GM21786 (cell line): ENCODE results near the gene TUBA4A.

Experiments
- ATAC-seq: cut with Tn5 transposase; IDR thresholded peaks from one replicate; pipeline ENCODE4 v1.9.1; 2021; ENCODE audit not compliant: unreplicated experiment

The TUBA4A gene

DNA sequence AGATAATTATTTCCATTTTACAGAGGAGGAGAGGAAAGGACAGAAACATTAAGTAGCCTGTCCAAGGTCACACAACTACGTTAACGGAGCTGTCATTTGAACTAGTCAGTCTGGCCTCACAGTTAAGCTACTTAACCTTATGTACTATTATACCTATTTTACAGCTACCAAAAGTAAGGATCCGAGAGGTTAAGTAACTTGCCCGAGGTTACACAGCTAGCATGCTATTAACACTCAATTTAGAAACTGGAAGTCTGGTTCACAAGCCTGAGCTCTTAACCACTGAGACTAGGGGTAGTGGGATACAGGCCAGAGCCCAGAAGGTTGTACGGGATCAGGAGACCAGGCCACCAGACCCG is 8.9 kb downstream of the TUBA4A start:
- ATAC-seq, result no peak

DNA sequence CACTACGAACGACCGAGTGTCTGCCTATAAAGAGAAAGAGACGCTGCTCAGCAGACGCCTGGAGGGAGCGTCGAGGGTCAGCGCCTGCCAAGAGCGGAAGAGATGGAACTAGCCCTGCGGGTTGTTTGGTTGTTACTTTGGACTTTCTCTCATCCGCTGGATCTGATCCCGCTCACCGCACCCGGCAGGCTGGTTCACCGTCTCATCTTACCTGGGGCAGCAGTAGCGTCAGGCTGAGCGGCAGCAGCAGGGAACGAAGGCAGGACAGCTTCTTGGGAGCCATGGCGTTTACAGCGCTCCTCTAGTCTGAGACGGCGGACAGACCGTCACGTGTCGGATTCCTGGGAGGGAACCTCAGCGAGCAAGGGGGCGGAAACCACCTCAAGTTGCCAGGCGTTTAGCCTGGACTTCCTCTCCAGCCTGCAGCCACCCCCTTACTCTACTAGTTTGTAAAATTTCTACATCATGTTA is 10.4 kb downstream of the TUBA4A start:
- no peak for ATAC-seq

DNA sequence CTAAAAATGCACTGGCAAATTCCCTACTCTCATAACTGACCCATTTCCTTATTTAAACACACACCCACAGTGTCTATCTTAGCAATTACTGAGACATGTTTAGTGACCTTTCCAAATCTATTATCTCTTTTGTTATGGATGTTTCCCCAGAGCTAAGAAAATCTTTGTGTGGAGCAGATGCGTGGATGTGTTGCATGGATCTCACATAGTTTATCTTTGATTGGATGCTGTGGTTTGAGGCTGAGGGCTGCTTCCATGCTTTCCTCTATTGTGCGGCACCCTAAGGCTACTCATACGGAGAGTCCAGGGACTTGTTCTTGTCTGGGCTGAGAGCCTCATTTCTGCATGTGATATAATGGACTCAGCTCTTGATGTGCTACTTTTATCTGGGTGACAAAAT is 19.4 kb downstream of the TUBA4A start:
- no peak for ATAC-seq

DNA sequence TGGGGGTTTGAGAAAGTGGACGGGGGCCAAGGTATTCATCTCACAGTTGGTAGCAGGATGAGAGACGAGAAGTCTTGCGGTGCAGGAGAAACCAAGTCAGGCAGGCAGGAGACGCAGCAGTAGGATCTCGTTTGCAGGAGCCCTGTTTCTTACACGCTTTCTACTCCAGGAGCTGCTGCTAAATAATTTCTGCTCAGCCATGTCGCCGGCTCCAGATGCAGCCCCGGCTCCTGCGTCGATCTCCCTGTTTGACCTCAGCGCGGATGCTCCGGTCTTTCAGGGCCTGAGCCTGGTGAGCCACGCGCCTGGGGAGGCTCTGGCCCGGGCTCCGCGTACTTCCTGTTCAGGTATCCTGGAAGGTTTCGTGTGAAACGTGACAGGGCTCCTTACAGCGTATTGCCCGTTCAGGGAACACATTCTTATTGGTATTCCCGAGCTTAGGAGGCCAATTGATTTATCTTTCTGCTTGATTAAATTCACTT is 23.6 kb downstream of the TUBA4A start:
- no peak for ATAC-seq

DNA sequence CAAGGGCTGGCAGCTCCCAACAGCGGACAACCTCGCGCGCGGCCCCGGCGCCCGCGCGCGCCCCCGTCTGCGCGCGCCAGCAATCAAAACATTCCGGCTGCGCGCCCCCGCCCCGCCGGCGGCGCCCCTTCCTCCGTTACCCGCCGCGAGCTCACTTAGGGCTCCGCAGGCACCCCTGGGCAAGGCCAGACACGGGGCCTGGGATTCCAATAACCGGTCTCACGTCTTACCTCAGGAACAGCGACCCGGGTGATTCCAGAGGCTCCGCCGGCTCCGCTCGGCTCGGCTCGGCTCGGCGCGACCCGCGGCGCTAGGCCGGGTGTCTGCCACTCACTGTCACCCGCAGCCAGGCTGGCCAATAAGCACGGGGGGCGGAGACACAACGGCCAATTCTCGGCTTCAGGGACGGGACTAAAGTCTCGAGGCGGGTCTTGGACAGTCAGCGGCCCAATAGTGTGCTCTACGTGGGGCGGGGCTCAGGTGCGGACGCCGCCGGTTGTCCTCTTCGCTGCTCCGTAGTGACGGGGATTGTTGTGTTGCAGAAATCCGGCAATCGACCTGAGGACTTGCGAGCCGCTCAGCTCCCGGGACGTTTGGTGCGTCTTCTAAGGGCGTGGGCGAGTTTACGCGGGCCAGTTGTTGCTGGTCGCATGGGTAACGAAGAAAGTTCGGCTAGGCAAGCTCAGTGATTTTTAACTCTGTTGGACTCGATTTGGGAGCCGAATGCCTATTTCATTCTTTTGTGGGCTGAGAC is 24.2 kb downstream of the TUBA4A start, which contains the start of the genes ANKZF1 and ATG9A:
Gene ANKZF1 (plus strand): TSS at position 502 of the 754 bp plus-strand sequence. CDS start 452 bp downstream, outside the sequence.
Gene ATG9A (minus strand): TSS at position 332 of the 754 bp plus-strand sequence. CDS start 1,612 bp downstream, outside the sequence.
- ATAC-seq, result peak; percentile 98

DNA sequence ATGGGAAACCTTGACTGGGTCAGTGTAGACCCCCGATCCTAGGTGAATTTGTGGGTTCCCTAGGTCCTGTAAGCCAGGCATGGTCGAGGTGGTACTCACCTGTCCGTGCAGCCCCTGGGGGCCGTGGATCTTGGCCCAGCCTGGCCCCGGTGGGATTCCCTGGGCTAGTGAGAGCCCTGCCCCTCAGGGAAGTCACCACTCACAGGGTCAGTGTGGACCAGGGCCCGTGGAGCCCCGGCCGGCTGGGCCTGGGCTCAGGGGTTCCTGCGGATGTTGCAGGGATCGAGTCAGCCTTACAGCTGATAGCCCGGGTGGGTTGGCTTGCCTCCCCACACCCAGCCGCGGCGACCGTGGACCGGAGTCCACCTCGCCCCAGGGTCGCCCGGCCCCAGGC is 24.8 kb downstream of the TUBA4A start:
- peak; percentile 7 for ATAC-seq

DNA sequence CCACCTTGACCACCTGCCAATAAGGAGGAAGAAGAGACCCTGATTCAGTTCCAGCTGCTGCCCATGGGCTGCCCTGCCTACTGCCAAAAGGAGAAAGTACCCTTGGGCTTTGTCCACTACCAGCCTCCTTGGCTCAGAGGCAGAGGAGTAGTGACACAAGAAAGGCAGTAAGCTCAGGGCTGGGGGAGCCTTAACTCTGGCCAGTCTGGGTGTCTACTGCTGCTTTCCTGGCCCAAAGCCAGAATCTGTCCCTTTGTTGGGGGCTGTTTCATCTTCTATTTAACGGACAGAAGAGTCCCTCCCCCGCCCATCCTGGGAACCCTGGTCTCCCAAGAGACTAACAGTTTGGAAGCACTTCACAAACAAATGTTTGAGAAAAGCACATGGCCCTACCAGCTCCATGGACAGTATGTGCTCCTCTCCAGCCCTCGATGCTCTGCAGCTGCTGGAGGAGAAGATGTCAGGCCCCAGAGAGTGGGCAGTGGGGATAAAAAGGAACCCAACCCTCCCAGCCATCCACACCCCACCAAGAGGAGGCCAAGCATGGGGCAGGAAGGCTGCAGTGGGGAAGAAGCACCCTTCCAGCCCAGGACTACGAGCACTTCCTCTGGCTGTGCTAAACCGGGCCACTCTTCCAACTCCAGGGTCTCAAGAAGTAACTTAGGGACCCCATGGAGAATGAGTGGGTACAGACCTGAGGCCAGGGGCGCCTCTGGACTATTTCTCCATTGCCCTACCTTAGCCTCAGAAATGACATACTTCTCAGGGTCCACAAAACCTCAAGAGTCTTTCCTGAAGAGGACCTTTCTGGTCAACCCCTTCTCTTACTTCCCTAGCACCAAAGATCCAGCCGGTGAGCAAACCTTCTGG is 25.4 kb downstream of the TUBA4A start:
- no peak for ATAC-seq

DNA sequence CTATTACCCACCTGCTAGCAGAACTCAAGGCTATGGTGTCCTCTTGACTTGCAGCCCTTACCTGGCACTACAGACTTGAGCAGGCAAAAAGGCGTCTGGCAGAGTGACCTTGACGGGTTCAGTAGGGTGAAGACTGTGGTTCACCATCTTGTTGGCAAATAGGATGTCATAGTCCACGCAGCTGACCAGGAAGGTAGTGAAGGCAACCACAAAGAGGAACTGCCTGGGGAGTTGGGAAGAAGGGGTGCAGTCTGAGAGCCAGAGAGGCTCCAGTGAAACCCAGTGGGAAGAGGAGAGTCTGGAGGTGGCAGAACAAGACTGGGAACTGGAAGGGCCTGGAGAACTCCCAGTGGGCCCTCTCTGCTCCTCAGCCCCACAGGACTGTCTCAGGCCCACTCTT is 28.4 kb downstream of the TUBA4A start:
- ATAC-seq, result no peak

DNA sequence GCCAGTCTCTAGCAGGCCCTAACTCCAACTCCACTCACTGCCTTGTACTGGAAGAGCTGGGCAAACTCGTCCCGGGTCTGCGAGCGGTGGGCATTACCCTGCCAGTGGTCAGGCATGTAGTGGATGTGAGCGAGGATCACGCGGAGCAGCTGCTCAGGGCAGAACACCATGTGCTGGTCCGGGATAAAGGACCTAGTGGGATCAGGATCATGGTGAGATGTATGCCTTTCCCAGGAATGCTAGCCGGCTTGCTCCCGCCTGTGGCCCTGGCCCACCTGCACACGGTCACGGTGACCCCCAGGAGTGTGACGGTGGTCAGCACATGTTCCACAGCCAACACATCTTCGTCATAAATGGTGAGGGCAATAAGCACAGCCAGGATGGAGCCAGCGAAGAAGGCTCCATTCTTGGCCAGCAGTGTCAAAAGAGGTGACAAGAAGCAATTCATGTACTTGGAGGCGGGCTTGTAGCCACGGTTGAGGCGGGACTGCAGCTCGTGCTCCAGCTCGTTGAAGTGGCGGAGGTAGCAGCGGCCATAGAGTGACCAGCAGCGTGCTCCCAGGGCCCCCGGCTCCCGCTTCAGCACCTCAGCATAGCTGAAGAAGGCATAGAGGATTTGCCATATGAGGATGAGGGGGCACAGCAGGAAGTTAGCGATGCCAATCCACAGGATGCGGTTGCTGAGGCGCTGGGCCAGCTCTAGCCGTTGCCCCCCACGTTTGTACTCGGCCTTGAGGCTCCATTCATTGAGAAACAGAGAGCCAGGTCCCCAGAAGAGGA is 29.7 kb downstream of the TUBA4A start:
- ATAC-seq, result no peak

DNA sequence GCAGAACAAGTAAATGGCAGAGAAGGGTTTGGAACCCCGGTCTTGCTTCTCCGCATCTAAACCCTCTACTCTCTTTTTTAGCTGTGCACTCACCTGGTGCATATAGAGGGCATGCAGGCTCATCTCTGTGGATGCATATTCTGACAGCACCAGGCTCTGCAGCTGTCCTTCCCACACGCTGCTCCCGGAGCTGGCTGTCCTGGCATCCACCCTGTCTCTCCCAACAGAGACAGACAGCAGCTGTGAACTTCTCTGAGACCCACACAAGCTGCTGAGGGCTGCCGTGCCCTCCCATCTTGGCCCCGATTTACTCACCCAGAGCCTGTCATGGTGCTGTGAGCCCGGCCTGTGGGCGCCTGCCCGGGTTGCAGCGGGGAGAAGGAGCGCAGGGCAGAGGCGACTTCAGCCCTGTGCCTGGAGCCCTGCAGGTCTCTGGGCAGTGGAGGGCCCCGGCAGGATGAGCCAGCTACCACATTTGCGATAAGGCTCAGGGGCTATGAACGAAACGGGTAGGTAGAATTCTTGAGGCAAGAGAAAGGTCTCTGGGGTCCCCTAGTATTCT is 31.7 kb downstream of the TUBA4A start:
- ATAC-seq, result no peak

DNA sequence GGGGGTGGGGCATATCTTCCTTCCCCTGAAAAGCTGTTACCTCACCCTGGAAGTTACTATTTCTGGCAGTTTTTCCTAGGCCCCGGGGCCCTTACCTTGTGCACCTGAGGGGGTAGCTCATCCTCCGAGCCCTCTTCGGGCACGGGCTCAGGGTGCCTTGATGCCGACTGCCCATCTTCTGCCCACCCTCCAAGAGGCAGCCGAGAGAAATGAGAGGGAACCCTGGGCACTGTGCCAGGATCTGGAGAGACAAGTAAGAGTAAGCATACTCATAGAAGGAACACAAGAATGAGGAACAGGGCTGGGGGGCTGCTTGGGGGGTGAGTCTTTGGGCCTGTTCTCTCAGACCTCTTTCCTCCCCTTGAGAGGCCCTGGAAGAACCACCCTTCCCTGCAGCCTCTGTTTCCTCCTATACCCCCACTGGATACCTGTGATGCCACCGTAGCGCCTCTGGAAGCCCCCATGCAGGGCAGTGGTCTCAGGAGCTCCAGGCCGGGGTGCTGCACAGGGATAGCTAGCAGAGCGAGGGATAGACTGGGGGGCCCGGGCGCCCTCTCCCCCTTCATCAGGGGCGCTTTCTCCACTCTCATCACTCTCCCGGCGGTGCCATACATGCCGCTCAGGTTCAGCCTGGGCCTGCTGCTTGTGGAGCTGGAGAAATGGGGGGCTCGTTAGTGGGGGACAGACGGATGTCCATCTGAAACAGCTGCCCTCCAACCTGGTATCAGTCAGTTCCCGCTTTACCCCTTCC is 32.9 kb downstream of the TUBA4A start:
- no peak for ATAC-seq

DNA sequence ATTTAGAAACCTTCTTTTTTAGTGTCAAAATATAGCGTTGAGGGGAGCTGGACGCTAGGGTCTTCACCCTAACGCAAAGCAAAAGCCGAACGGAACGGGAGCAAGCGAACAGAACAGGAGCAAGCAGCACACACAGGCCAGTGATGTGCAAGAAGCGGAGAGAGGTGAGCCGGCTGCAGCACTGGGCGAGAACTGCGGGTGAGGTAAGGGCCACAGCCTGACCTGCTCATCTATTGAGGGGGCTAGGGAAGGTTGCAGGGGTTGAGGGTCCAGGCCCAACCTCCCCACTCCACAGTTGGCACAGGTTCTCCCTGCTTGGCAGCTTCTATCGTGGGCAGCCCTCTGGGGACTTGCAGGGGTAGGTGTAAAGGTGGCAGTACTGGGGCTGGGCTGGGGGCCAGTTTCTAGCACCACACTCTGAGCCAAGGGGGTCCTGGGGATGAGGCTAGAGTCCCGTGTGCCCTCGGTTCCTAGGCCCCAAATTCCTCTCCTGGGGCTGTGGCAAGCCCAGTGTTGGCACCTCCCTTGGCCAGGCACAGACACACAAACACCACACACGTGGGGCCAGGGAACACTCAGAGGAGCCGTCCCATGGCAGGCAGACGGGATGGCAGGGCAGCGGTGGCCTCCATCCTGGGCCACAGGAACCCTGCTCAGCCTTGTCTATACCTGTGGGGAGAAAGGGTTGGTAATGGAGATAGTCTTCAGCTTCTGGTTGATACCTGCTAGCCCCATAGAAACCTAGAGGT is 33.8 kb downstream of the TUBA4A start:
- no peak for ATAC-seq

DNA sequence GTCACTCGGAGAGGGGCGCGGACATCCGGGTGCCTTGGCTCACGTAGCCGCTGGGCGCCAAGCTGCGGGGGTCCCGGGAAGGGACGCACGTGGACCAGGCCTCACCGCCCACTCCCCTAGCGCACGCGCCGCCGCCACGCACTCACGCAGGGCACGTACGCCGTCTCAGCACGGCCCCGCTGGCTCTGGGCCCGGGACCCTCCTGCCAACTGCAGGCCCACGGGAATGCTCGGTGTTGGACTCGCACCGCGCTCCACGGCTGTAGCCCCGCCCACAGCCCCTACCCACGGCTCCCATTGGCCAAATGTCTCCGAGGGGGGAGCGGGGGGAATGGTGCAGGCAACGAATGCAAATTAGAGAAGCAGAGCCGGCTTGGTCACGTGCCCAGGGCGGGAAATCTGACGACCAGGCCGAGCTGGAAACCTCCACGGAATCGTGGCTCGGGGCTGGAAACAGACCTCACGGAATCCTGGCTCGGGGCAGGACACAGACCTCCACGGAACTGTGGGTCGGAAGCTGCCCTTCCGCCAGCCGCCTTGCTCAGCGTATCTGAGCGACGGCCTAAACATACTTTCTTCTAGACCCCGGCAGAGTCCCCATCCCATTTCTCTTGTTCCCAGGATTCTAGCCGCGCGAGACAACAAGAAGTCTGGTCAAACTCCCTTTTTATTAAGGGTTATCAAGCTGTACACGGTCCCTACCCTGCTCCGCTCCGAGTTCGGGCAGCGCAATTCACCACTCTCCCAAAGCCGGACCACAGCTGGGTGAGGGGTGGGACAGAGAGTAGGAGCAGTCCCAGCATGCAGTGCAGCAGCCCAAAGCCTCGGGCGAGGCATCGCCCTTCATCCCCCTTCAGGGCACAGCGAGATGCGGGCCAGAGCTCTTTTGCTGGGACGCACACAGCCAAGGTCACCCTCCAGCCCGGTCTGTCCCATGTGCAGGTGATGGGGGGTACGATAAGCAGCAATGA is 34.7 kb downstream of the TUBA4A start, which contains the start of gene ABCB6:
Gene ABCB6 (minus strand): TSS at position 227 of the 970 bp plus-strand sequence. CDS start 285 bp downstream, outside the sequence.
- ATAC-seq, result peak; percentile 74

DNA sequence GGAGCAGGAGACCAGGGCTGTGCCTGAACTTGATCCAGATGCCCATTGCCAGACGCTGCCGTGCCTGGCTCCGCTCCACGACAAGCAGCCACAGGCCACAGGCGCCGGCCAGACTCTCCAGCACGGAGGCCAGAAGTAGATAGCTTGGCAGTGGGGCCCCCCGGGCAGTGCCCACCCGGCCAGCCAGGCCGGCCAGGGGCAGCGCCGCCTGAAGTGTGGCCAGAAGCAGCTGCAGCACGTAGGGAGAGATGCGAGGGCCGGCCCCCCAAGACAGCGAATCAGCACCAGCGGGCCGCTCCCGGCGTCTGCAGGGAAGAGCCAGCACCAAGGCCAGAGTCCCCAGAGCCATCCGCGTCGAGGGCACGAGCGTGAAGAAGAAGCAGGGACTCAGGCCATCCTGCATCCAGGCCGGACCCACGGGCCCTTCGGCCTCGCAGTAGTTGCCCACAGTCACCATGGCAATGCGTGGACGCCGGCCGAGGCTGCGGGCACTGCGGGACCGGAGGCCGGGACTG is 35.4 kb downstream of the TUBA4A start:
- peak; percentile 27 for ATAC-seq

DNA sequence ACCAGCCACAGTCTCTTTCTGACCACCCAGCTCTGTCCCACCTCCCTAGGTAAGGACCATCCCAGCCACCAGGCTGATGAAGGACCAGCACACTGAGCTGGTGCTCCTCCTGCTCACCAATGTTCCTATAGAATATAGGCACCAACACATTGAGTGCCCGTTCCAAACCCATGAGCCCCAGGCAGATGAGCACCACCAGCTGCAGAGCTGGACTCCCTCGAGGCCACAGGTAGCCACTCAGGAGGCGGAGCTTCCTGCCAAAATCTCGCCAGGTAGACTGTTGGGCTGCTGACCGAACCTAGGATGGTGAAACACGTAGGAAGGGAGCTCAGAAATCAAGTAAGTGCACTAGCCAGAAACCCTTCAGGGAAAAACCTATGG is 37.2 kb downstream of the TUBA4A start:
- ATAC-seq, result no peak

DNA sequence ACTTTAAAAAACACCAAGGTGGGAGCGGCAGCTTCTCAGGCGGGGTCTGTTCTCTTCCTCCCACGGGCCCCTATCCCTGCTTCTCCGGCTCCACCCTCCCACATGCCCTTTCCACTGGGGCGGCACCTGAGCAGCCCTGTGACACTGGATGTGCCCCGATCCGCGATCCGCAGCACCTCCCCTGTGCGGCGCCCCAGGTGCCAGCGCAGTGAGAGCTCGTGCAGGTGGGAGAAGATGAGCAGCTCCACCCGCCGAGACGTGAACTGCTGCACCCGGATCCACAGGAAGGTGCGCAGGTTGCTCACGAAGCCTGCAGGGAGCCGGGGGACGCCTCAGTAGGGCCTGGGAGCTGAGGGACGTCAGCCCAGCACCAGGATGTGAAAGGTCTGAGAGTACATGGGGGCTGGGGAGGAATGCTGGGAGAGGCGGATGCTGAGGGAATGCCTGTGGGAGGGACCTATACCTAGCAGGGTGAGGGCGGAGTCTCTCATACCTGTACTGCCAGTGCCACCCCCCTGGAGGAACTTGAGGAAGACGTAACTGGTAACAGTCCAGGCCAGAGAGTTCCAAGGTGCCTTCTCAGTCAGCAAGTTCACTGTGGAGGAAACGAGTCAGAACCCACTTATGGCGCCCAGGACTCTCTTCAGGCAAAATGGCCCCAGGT is 37.7 kb downstream of the TUBA4A start:
- ATAC-seq, result no peak

DNA sequence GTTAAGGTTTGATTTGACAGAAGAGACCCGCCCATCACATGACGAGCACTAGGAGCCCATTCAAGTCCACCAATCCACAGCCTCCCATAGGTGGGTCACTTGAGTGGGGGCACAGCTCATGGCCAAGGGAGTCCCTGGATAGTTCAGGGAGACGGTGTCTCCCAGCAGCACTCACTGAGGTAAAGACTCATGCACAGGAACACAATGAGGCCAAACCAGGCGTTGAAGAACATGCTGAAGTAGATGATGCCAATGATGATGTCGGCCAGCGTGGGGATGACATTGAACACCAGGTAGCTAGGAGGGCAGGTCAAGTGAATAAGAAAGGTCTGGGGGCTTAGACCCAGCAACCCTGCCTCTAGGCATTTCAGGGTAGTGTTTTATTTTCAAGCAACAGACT is 38.9 kb downstream of the TUBA4A start:
- ATAC-seq, result no peak
